Progenitor cell of endocrine pancreas (in vitro differentiated cells): ENCODE results near the gene PKDREJ. TPM values are rescaled to one million over a fixed set of nuclear protein-coding genes. Genes with fewer than 3 reads are reported as not detected.
"Not testable (repeated sequence)": the region's sequence is repeated elsewhere in the genome, so short reads cannot be mapped to it uniquely, and the experiment has no call there.

Experiments
- DNase-seq: peaks from one replicate; pipeline ENCODE4 v3.0.0; 2021; ENCODE audit warnings: low spot score; ENCODE audit not compliant: unreplicated experiment
- H3K27ac Mint-ChIP-seq: 2 replicates; pipeline ENCODE4 v1.8.0; 2021; ENCODE audit warnings: mild to moderate bottlenecking, moderate library complexity, mixed read lengths
- H3K27me3 Mint-ChIP-seq: 2 replicates; pipeline ENCODE4 v1.8.0; 2021; ENCODE audit warnings: mixed read lengths
- H3K36me3 Mint-ChIP-seq: 2 replicates; pipeline ENCODE4 v1.8.0; 2022; ENCODE audit warnings: mixed read lengths; ENCODE audit not compliant: insufficient read depth
- H3K4me1 Mint-ChIP-seq: 2 replicates; pipeline ENCODE4 v1.8.0; 2021; ENCODE audit warnings: low read depth, mixed read lengths
- H3K4me3 Mint-ChIP-seq: 2 replicates; pipeline ENCODE4 v1.8.0; 2021; ENCODE audit warnings: low read depth, mild to moderate bottlenecking, moderate library complexity, mixed read lengths
- H3K9me3 Mint-ChIP-seq: 2 replicates; pipeline ENCODE4 v1.8.0; 2021; ENCODE audit warnings: low read depth, mixed read lengths
- CTCF ChIP-seq: fragments of 200-600 bp; sonication (generic); IDR thresholded peaks from one replicate; pipeline ENCODE4 v1.5.0; 2021; ENCODE audit warnings: antibody characterized with exemption, mild to moderate bottlenecking; ENCODE audit not compliant: unreplicated experiment
- long read RNA-seq: library from polyadenylated mRNA; unstranded; transcript quantifications from one replicate; pipeline ENCODE4 v2.0.0, GENCODE V29; 2020
- total RNA-seq: library from RNA; stranded (reverse); gene quantifications from 2 replicates; pipeline ENCODE4 v1.2.1, GENCODE V29; 2021

The PKDREJ gene
- 0.04 TPM in 1 of 2 replicates, not detected in the other for total RNA-seq
- long read RNA-seq = 0 reads

- peaks cover 65% of the 10 kb centered on the region for H3K27me3 Mint-ChIP-seq
- DNase-seq = no peak
Measured at GRCh38 chr22:46263216-46263590, at the start of gene PKDREJ. Gene PKDREJ, minus strand, starts transcription at chr22:46263343. Its CDS starts 21 bp downstream, at chr22:46263322.

GRCh38 chr22:46312848-46313247 is 49.7 kb upstream of the PKDREJ start:
- H3K4me1 Mint-ChIP-seq, H3K4me3 Mint-ChIP-seq, H3K27me3 Mint-ChIP-seq, H3K27ac Mint-ChIP-seq, DNase-seq, H3K9me3 Mint-ChIP-seq, H3K36me3 Mint-ChIP-seq: not testable (repeated sequence)

More at GRCh38 chr22:46263216-46263590, at the start of gene PKDREJ:
- Mint-ChIP-seq H3K36me3 (peaks cover 15% of the 10 kb centered on the region), H3K27ac (no peak within 1 kb of the TSS), H3K4me3 (peak within 1 kb of the TSS; percentile 19), H3K9me3 (peaks cover 17% of the 10 kb centered on the region), H3K4me1 (peaks cover 3% of the 10 kb centered on the region)
- no peak for TF ChIP-seq CTCF

GRCh38 chr22:46312056-46312455 is 48.9 kb upstream of the PKDREJ start:
- no peak for TF ChIP-seq CTCF
- peaks cover 3% of the 10 kb centered on the region for H3K36me3 Mint-ChIP-seq
- no peak overlapping the region for H3K27ac Mint-ChIP-seq
- H3K4me3 Mint-ChIP-seq = no peak overlapping the region
- no peaks in the 10 kb centered on the region for H3K4me1 Mint-ChIP-seq
- H3K27me3 Mint-ChIP-seq = no peaks in the 10 kb centered on the region
- H3K9me3 Mint-ChIP-seq = no peaks in the 10 kb centered on the region
- DNase-seq = no peak

GRCh38 chr22:46309526-46310085 is 46.5 kb upstream of the PKDREJ start:
- H3K4me1 Mint-ChIP-seq = no peaks in the 10 kb centered on the region
- DNase-seq = no peak
- peaks cover 3% of the 10 kb centered on the region for H3K36me3 Mint-ChIP-seq
- no peak overlapping the region for H3K27ac Mint-ChIP-seq
- no peak overlapping the region for H3K4me3 Mint-ChIP-seq
- no peak for TF ChIP-seq CTCF
- H3K9me3 Mint-ChIP-seq = no peaks in the 10 kb centered on the region
- H3K27me3 Mint-ChIP-seq = no peaks in the 10 kb centered on the region

GRCh38 chr22:46308283-46308988 is 45.3 kb upstream of the PKDREJ start:
- Mint-ChIP-seq H3K36me3 (peaks cover 5% of the 10 kb centered on the region), H3K27me3 (no peaks in the 10 kb centered on the region), H3K4me3 (no peak overlapping the region), H3K27ac (no peak overlapping the region), H3K4me1 (no peaks in the 10 kb centered on the region), H3K9me3 (no peaks in the 10 kb centered on the region)
- no peak for DNase-seq
- no peak for TF ChIP-seq CTCF
